ENCODE results near the gene IRAK3.
A peak's percentile ranks its signal among the peaks of the same experiment; 100 is the strongest.

The IRAK3 gene

GRCh38 chr12:66188584-66189485 is at the start of gene IRAK3:
Gene IRAK3, plus strand, starts transcription at chr12:66189214. Its CDS starts 86 bp downstream, at chr12:66189300.
- DNase-seq = no peak

GRCh38 chr12:66139328-66139727 is 49.7 kb upstream of the IRAK3 start:
- no peak for DNase-seq

- no peak for DNase-seq
Observed at GRCh38 chr12:66140731-66141130, 48.3 kb upstream of the IRAK3 start.

- no peak for DNase-seq
Observed at GRCh38 chr12:66141299-66141698, 47.7 kb upstream of the IRAK3 start.

- DNase-seq = no peak
Observed at GRCh38 chr12:66142826-66143225, 46.2 kb upstream of the IRAK3 start.

- DNase-seq = no peak
Observed at GRCh38 chr12:66143868-66144267, 45.1 kb upstream of the IRAK3 start.

- peak in 1 of 2 experiments; percentile 33 for DNase-seq
Observed at GRCh38 chr12:66144791-66145754, 43.9 kb upstream of the IRAK3 start.

- DNase-seq = no peak
Observed at GRCh38 chr12:66149702-66150398, 39.2 kb upstream of the IRAK3 start.

GRCh38 chr12:66152732-66153131 is 36.3 kb upstream of the IRAK3 start:
- no peak for DNase-seq

GRCh38 chr12:66154776-66155175 is 34.2 kb upstream of the IRAK3 start:
- no peak for DNase-seq

GRCh38 chr12:66156654-66157053 is 32.4 kb upstream of the IRAK3 start:
- DNase-seq = no peak

- DNase-seq = no peak
Observed at GRCh38 chr12:66159123-66159522, 29.9 kb upstream of the IRAK3 start.

- no peak for DNase-seq
Observed at GRCh38 chr12:66160704-66161103, 28.3 kb upstream of the IRAK3 start.

GRCh38 chr12:66162701-66163100 is 26.3 kb upstream of the IRAK3 start:
- DNase-seq = no peak

GRCh38 chr12:66163289-66163688 is 25.7 kb upstream of the IRAK3 start:
- no peak for DNase-seq

- no peak for DNase-seq
Observed at GRCh38 chr12:66164349-66164821, 24.6 kb upstream of the IRAK3 start.

GRCh38 chr12:66165141-66165540 is 23.9 kb upstream of the IRAK3 start:
- DNase-seq = no peak

GRCh38 chr12:66166561-66166960 is 22.5 kb upstream of the IRAK3 start:
- no peak for DNase-seq

- DNase-seq = no peak
Observed at GRCh38 chr12:66168410-66168809, 20.6 kb upstream of the IRAK3 start.

GRCh38 chr12:66169221-66170170 is 19.5 kb upstream of the IRAK3 start, which contains the start of gene TMBIM4:
Gene TMBIM4, minus strand, starts transcription at chr12:66169996. Its CDS starts 45 bp downstream, at chr12:66169951.
- peak; percentile 83 to 86 for DNase-seq

- DNase-seq = no peak
Observed at GRCh38 chr12:66170606-66171005, 18.4 kb upstream of the IRAK3 start.
